ENCODE measurements around the gene CABLES1. TPM values are rescaled to one million over a fixed set of nuclear protein-coding genes. Genes with fewer than 3 reads are reported as not detected.

The CABLES1 gene
- total RNA-seq (2012; rRNA removed) (4.7 and 5.7 TPM in 2 replicates), polyA plus RNA-seq (2012; rRNA removed) (4.4 and 4.7 TPM in 2 replicates), Bru-seq, nascent RNA (percentile 86 among the genes with signal in this experiment), BruChase-seq, experiment 1, labeled RNA remaining after a 6-hour chase (percentile 81 among the genes with signal in this experiment), BruChase-seq, experiment 2, labeled RNA remaining after a 2-hour chase (percentile 77 among the genes with signal in this experiment)
- 2.2 and 5.2 TPM in 2 replicates for polyA plus RNA-seq (2012; cell fraction: cytosol; rRNA removed)
- 3.2 and 7.3 TPM in 2 replicates for polyA plus RNA-seq (2012; cell fraction: nucleus; rRNA removed; ENCODE audit: low replicate concordance)
- long read RNA-seq, full-length matches to known transcripts: 40 of 47 reads
- long read RNA-seq, partial matches to known transcripts: 2 of 47 reads
- long read RNA-seq, other reads (novel, unspliced or antisense): 5 of 47 reads

DNA sequence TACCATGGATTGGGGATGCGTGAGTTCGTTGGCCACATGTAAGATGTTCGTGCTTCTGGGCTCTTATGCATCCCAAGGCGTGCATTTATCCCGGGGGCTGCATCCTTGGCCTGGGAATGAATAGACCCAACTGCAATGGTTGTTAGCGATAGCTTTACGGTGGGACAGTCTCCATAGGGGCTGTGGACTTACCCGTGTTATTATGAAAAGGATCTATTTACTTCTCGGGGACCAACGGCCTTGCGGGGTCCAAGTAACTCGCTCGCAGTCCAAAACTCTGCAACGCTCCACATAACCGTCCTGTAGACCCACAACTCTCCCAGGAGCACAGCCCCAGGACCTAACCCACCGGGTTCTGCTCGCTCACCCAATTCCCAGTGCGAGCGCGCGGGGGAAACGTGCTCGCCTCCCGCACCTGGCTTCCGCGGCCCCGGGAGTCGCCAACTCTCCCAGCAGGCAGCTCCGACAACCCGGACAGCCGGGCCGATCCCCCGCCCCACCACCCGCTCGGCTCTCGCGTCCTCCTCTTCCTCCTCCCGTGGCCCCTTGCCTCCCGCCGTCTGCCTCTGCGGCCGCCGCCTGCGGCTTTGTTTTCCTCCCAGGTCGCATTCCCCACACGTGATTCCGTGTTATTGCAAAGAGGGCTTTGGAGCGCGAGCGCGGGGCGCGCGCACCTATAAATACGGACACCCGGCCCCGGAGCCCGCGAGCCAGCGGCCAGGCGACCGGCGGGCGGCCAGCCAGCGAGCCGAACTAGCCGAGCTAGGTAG lies at the start of gene CABLES1:
CABLES1 (plus strand) TSS at position 706 of the 770 bp plus-strand sequence. CDS start 278 bp downstream, outside the sequence.
- peaks cover 12% of the 10 kb centered on the region for H3K4me1 ChIP-seq (ENCODE audit: control insufficient read depth, insufficient read depth, low read length)
- peak within 1 kb of the TSS; percentile 83 for H3K9ac ChIP-seq (ENCODE audit: low read depth, low read length)
- 11% methylated on average over 29 of the region's 67 CpGs; no CpG with 5 or more reads in 1 of the 2 experiments for WGBS, 2 experiments (ENCODE audit: extremely low coverage in 2 of 2, insufficient read length in 1 of 2)
- CTCF ChIA-PET: no interaction called here
- H3K23ac ChIP-seq (ENCODE audit: low read depth, low read length): peak within 1 kb of the TSS; percentile 93
- peaks cover 4% of the 10 kb centered on the region for H3K36me3 ChIP-seq (ENCODE audit: control insufficient read depth, insufficient read depth, low read length)
- DNase-seq (peak; percentile 59), ATAC-seq (ENCODE audit: low read depth) (peak; percentile 42)
- peak within 1 kb of the TSS; percentile 79 for H3K4me3 ChIP-seq (ENCODE audit: insufficient read depth, low read depth, low read length)
- peak within 1 kb of the TSS; percentile 11; the same call in 1 of the 2 replicates for H4K5ac ChIP-seq (ENCODE audit: low read depth, low read length)
- no TSS peak for BruUV-seq (replicated peaks)
- H2BK15ac ChIP-seq (ENCODE audit: low read depth, low read length): peak within 1 kb of the TSS; percentile 71; the same call in 1 of the 3 replicates
- in situ Hi-C loops (cut with MboI; ENCODE audit: low sequenced_read_pairs) (loop anchor here (5.0 to 10.0 kb wide), 2 partner anchors 240 to 277 kb away; no protein-coding TSS in a partner anchor), intact Hi-C loops (cut with micrococcal nuclease) (loop anchor here (1.0 to 5.0 kb wide), 5 partner anchors 72 to 243 kb away; no protein-coding TSS in a partner anchor), dilution Hi-C loops (cut with HindIII; ENCODE audit: low sequenced_read_pairs, unreplicated experiment) (no loop called here)
- H4K8ac ChIP-seq (ENCODE audit: low read depth in 2 of 2, low read length in 2 of 2): peak within 1 kb of the TSS; percentile 64 to 70; a peak in 2 of 4 replicates
- H3K18ac ChIP-seq (ENCODE audit: low read depth, low read length): peak within 1 kb of the TSS; percentile 36; the same call in 1 of the 2 replicates
- H3K27me3 ChIP-seq (ENCODE audit: control insufficient read depth, insufficient read depth, low read length): no peaks in the 10 kb centered on the region
- peak within 1 kb of the TSS; percentile 91 for H2AFZ ChIP-seq (replicated peaks; ENCODE audit: low read length, poor library complexity)
- no peaks in the 10 kb centered on the region for H3K9me3 ChIP-seq (ENCODE audit: control insufficient read depth, insufficient read depth, low read length)
- peak within 1 kb of the TSS; percentile 78; the same call in 1 of the 2 replicates for H3K56ac ChIP-seq (ENCODE audit: extremely low read depth, insufficient read depth, low read length)
- peak within 1 kb of the TSS; percentile 88 for H3K14ac ChIP-seq (replicated peaks; ENCODE audit: low read depth, low read length)
- peak within 1 kb of the TSS; percentile 86 for H3K4me2 ChIP-seq (ENCODE audit: low read depth, low read length)
- H2BK20ac ChIP-seq (ENCODE audit: low read depth, low read length): peak within 1 kb of the TSS; percentile 17
- peak within 1 kb of the TSS; percentile 72 for H3K27ac ChIP-seq (ENCODE audit: insufficient read depth, low read length)
- POLR2A ChIA-PET (ENCODE audit: unreplicated experiment): interaction anchor here (0.5 kb wide), 1 partner anchor 13 kb away, joined by 3 read pairs; no protein-coding TSS in a partner anchor
- peaks cover 29% of the 10 kb centered on the region for H4K20me1 ChIP-seq (ENCODE audit: insufficient read depth, low read length)
- peak within 1 kb of the TSS; percentile 38 for H2AK9ac ChIP-seq (replicated peaks; ENCODE audit: low read depth, low read length, poor library complexity)
- H3K9me1 ChIP-seq (ENCODE audit: insufficient read depth, low read length): peaks cover 14% of the 10 kb centered on the region
- peaks cover 22 to 42% of the 10 kb centered on the region in 2 experiments for H3K79me1 ChIP-seq (ENCODE audit: low read depth in 1 of 2, low read length in 2 of 2)
- peak within 1 kb of the TSS; percentile 78 for H3K4ac ChIP-seq (ENCODE audit: low read depth, low read length)
- peak within 1 kb of the TSS; percentile 82 for H2BK120ac ChIP-seq (ENCODE audit: low read depth, low read length)
- peak within 1 kb of the TSS; percentile 50 for H4K91ac ChIP-seq (ENCODE audit: insufficient read depth, low read depth, low read length)
- H2AK5ac ChIP-seq (ENCODE audit: low read depth, low read length): peak within 1 kb of the TSS; percentile 27
- peak within 1 kb of the TSS; percentile 80 for H2BK5ac ChIP-seq (ENCODE audit: low read depth, low read length, poor library complexity, severe bottlenecking)
- TF ChIP-seq, protein P1, sequence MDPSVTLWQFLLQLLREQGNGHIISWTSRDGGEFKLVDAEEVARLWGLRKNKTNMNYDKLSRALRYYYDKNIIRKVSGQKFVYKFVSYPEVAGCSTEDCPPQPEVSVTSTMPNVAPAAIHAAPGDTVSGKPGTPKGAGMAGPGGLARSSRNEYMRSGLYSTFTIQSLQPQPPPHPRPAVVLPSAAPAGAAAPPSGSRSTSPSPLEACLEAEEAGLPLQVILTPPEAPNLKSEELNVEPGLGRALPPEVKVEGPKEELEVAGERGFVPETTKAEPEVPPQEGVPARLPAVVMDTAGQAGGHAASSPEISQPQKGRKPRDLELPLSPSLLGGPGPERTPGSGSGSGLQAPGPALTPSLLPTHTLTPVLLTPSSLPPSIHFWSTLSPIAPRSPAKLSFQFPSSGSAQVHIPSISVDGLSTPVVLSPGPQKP (IDR thresholded peaks at IDR 0.05; ENCODE audit: borderline replicate concordance, low read depth, low read length): no peak
- TF ChIP-seq MXI1 (IDR thresholded peaks at IDR 0.05; ENCODE audit: borderline replicate concordance, low read depth, low read length) (0 out of 2 replicates have a peak, but pooled peaks have one; percentile 15), POLR2A (IDR thresholded peaks at IDR 0.05; ENCODE audit: low read depth, low read length) (peak; percentile 59), RFX5 (IDR thresholded peaks at IDR 0.05; ENCODE audit: low read depth, low read length) (no peak), SMC3 (IDR thresholded peaks at IDR 0.05; ENCODE audit: low read depth, low read length) (no peak), MAZ (IDR thresholded peaks at IDR 0.05; ENCODE audit: borderline replicate concordance, low read depth, low read length) (no peak), NFE2L2 (IDR thresholded peaks at IDR 0.05; ENCODE audit: low read depth, low read length) (no peak), FOS (IDR thresholded peaks at IDR 0.05; ENCODE audit: low read depth, low read length) (no peak), RAD21 (IDR thresholded peaks at IDR 0.05; ENCODE audit: low read length) (no peak), RCOR1 (IDR thresholded peaks at IDR 0.05; ENCODE audit: insufficient replicate concordance, low read length) (no peak)
- TF ChIP-seq, protein P2, sequence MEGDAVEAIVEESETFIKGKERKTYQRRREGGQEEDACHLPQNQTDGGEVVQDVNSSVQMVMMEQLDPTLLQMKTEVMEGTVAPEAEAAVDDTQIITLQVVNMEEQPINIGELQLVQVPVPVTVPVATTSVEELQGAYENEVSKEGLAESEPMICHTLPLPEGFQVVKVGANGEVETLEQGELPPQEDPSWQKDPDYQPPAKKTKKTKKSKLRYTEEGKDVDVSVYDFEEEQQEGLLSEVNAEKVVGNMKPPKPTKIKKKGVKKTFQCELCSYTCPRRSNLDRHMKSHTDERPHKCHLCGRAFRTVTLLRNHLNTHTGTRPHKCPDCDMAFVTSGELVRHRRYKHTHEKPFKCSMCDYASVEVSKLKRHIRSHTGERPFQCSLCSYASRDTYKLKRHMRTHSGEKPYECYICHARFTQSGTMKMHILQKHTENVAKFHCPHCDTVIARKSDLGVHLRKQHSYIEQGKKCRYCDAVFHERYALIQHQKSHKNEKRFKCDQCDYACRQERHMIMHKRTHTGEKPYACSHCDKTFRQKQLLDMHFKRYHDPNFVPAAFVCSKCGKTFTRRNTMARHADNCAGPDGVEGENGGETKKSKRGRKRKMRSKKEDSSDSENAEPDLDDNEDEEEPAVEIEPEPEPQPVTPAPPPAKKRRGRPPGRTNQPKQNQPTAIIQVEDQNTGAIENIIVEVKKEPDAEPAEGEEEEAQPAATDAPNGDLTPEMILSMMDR (conservative IDR thresholded peaks at IDR 0.05; ENCODE audit: low read depth, low read length): no peak
